ENCODE results near the gene PLXDC2.

- TF ChIP-seq CTCF (IDR thresholded peaks at IDR 0.05) (no peak), NR3C1 (IDR thresholded peaks at IDR 0.05) (no peak), POLR2A (IDR thresholded peaks at IDR 0.05; ENCODE audit: low read length) (no peak), E2F6 (IDR thresholded peaks at IDR 0.05; ENCODE audit: borderline replicate concordance, low read depth) (no peak), PBX3 (IDR thresholded peaks at IDR 0.05) (no peak), JUN (IDR thresholded peaks at IDR 0.05) (no peak), ESRRA (IDR thresholded peaks at IDR 0.05; ENCODE audit: borderline replicate concordance, low read length) (no peak), USF2 (IDR thresholded peaks at IDR 0.05) (no peak), POLR2AphosphoS2 (conservative IDR thresholded peaks at IDR 0.05; ENCODE audit: low read length) (no peak), RAD21 (conservative IDR thresholded peaks at IDR 0.05 in 1 of 2, IDR thresholded peaks at IDR 0.05 in 1 of 2) (no peak), ELK1 (IDR thresholded peaks at IDR 0.05; ENCODE audit: low read depth, low read length) (no peak), HDAC2 (IDR thresholded peaks at IDR 0.05) (no peak), SMC3 (IDR thresholded peaks at IDR 0.05) (no peak)
Measured at GRCh38 chr10:20195076-20195475, 378.8 kb downstream of the PLXDC2 start.

All from A549 (cell line).